Astrocyte (in vitro differentiated cells and primary cell): ENCODE results near the gene FBN3. TPM values are rescaled to one million over a fixed set of nuclear protein-coding genes. Genes with fewer than 3 reads are reported as not detected.

Experiments used
- DNase-seq: peaks from one replicate; pipeline ENCODE4 v3.0.0-alpha.2; 2010; ENCODE audit warnings: low read depth
- FAIRE-seq: peaks from 2 replicates; lab custom pipeline; 2011; peaks lifted over from hg19 to GRCh38; lab: Jason Lieb, UNC
- H2AFZ ChIP-seq: 2 replicates; pipeline ENCODE4 v1.6.0; 2012; ENCODE audit warnings: low read depth, low read length, inconsistent platforms
- H3K27ac ChIP-seq: 2 replicates; pipeline ENCODE4 v1.5.1; 2011; ENCODE audit warnings: low read depth, low read length, inconsistent platforms
- H3K27me3 ChIP-seq: 2 replicates; pipeline ENCODE4 v1.6.0; 2011; ENCODE audit warnings: low read length, inconsistent platforms; ENCODE audit not compliant: insufficient read depth
- H3K36me3 ChIP-seq: 2 replicates; pipeline ENCODE4 v1.5.1; 2011; ENCODE audit warnings: low read length, inconsistent platforms; ENCODE audit not compliant: insufficient read depth
- H3K4me1 ChIP-seq: 2 replicates; pipeline ENCODE4 v1.5.1; 2011; ENCODE audit warnings: low read length, inconsistent platforms; ENCODE audit not compliant: insufficient read depth
- H3K4me2 ChIP-seq: 2 replicates; pipeline ENCODE4 v1.6.0; 2012; ENCODE audit warnings: low read length, inconsistent platforms
- H3K4me3 ChIP-seq: 2 replicates; pipeline ENCODE4 v1.5.1; 2011; ENCODE audit warnings: low read depth, mild to moderate bottlenecking, low read length, inconsistent platforms; ENCODE audit not compliant: insufficient read depth
- H3K79me2 ChIP-seq: 2 replicates; pipeline ENCODE4 v1.6.0; 2012; ENCODE audit warnings: mild to moderate bottlenecking, low read length, inconsistent platforms; ENCODE audit not compliant: insufficient read depth
- H3K9ac ChIP-seq: 2 replicates; pipeline ENCODE4 v1.6.0; 2012; ENCODE audit warnings: mild to moderate bottlenecking, low read length, inconsistent platforms
- H3K9me3 ChIP-seq: 2 replicates; pipeline ENCODE4 v1.5.1; 2012; ENCODE audit warnings: low read depth, mild to moderate bottlenecking, low read length, inconsistent platforms; ENCODE audit not compliant: insufficient read depth
- H4K20me1 ChIP-seq: 2 replicates; pipeline ENCODE4 v1.6.0; 2012; ENCODE audit warnings: low read length, inconsistent platforms; ENCODE audit not compliant: insufficient read depth
- H3K27ac Mint-ChIP-seq: one replicate; pipeline ENCODE4 v1.8.0; 2021; ENCODE audit warnings: mild to moderate bottlenecking, mixed read lengths; ENCODE audit not compliant: unreplicated experiment
- H3K27me3 Mint-ChIP-seq: one replicate; pipeline ENCODE4 v1.8.0; 2021; ENCODE audit warnings: low read depth, mixed read lengths; ENCODE audit not compliant: unreplicated experiment
- H3K36me3 Mint-ChIP-seq: one replicate; pipeline ENCODE4 v1.8.0; 2021; ENCODE audit warnings: low read depth, mixed read lengths; ENCODE audit not compliant: unreplicated experiment
- H3K4me1 Mint-ChIP-seq: one replicate; pipeline ENCODE4 v1.8.0; 2021; ENCODE audit warnings: low read depth, mixed read lengths; ENCODE audit not compliant: unreplicated experiment
- H3K4me3 Mint-ChIP-seq: one replicate; pipeline ENCODE4 v1.8.0; 2021; ENCODE audit warnings: mild to moderate bottlenecking, moderate library complexity, mixed read lengths; ENCODE audit not compliant: unreplicated experiment
- H3K9me3 Mint-ChIP-seq: one replicate; pipeline ENCODE4 v1.8.0; 2021; ENCODE audit warnings: mild to moderate bottlenecking, mixed read lengths; ENCODE audit not compliant: unreplicated experiment
- CTCF ChIP-seq: IDR thresholded peaks from 2 replicates; pipeline ENCODE4 v1.5.1; 2011; ENCODE audit warnings: low read depth, mild to moderate bottlenecking, inconsistent platforms, low read length, moderate library complexity; ENCODE audit not compliant: insufficient read depth
- EZH2 ChIP-seq: IDR thresholded peaks from 2 replicates; pipeline ENCODE4 v1.6.1; 2012; ENCODE audit warnings: mild to moderate bottlenecking, low read length, inconsistent platforms; ENCODE audit not compliant: insufficient read depth
- total RNA-seq: library from RNA; stranded (reverse); gene quantifications from 2 replicates; pipeline ENCODE4 v1.2.1, GENCODE V29; 2021

FBN3 gene
- total RNA-seq, 1 donor from 2014 or later: 1.00 TPM

- Histone ChIP-seq H3K9ac (no peak overlapping the region), H3K4me3 (no peak overlapping the region), H3K27me3 (no peaks in the 10 kb centered on the region), H4K20me1 (no peaks in the 10 kb centered on the region), H3K27ac (no peak overlapping the region), H3K4me2 (no peak overlapping the region), H3K9me3 (peaks cover 3% of the 10 kb centered on the region), H3K36me3 (no peaks in the 10 kb centered on the region), H3K79me2 (no peaks in the 10 kb centered on the region), H2AFZ (no peak overlapping the region), H3K4me1 (no peaks in the 10 kb centered on the region)
- Mint-ChIP-seq H3K4me1 (no peaks in the 10 kb centered on the region), H3K36me3 (no peaks in the 10 kb centered on the region), H3K9me3 (peaks cover under 1% of the 10 kb centered on the region), H3K27ac (peak overlapping the region; percentile 18), H3K27me3 (peaks cover 5% of the 10 kb centered on the region), H3K4me3 (no peak overlapping the region)
- no peak for TF ChIP-seq CTCF
- TF ChIP-seq EZH2: no peak
- no peak for DNase-seq
- FAIRE-seq: no peak
Observed at GRCh38 chr19:8064911-8065874, 84.2 kb downstream of the FBN3 start.

GRCh38 chr19:8057545-8058270, 91.7 kb downstream of the FBN3 start:
- H3K9ac ChIP-seq: no peak overlapping the region
- Mint-ChIP-seq H3K4me1 (no peaks in the 10 kb centered on the region), H3K27ac (no peak overlapping the region), H3K27me3 (peaks cover 15% of the 10 kb centered on the region), H3K9me3 (no peaks in the 10 kb centered on the region), H3K36me3 (no peaks in the 10 kb centered on the region), H3K4me3 (no peak overlapping the region)
- H3K27ac ChIP-seq: no peak overlapping the region
- no peaks in the 10 kb centered on the region for H3K79me2 ChIP-seq
- H3K4me3 ChIP-seq: no peak overlapping the region
- H2AFZ ChIP-seq: no peak overlapping the region
- no peaks in the 10 kb centered on the region for H4K20me1 ChIP-seq
- no peaks in the 10 kb centered on the region for H3K9me3 ChIP-seq
- no peaks in the 10 kb centered on the region for H3K36me3 ChIP-seq
- no peaks in the 10 kb centered on the region for H3K4me1 ChIP-seq
- DNase-seq: no peak
- no peak for FAIRE-seq
- TF ChIP-seq CTCF (no peak), EZH2 (no peak)
- no peaks in the 10 kb centered on the region for H3K27me3 ChIP-seq
- H3K4me2 ChIP-seq: no peak overlapping the region
